ENCODE data around the gene SNX3. TPM values are rescaled to one million over a fixed set of nuclear protein-coding genes. Genes with fewer than 3 reads are reported as not detected.

The SNX3 gene
- total RNA-seq, 4 donors from 2014 or later: 96.5 to 155 (median 107) TPM

- H3K27me3 ChIP-seq: peaks cover 14 to 100% (median 40%) of the 10 kb centered on the region in 4 donors
- intact Hi-C loops (cut with DNase I): no loop called here
- no peak for DNase-seq
Measured at GRCh38 chr6:108174371-108175175, 86.3 kb downstream of the SNX3 start.

GRCh38 chr6:108171918-108172516 is 88.8 kb downstream of the SNX3 start:
- Histone ChIP-seq H3K27ac (no peak overlapping the region), H3K4me1 (peaks cover 35 to 68% (median 36%) of the 10 kb centered on the region in 3 donors), H3K4me3 (no peak overlapping the region), H3K9me3 (no peaks in the 10 kb centered on the region), H3K36me3 (no peaks in the 10 kb centered on the region), H3K27me3 (peaks cover 26 to 100% (median 60%) of the 10 kb centered on the region in 4 donors)
- intact Hi-C loops (cut with DNase I): no loop called here
- TF ChIP-seq, protein P1, sequence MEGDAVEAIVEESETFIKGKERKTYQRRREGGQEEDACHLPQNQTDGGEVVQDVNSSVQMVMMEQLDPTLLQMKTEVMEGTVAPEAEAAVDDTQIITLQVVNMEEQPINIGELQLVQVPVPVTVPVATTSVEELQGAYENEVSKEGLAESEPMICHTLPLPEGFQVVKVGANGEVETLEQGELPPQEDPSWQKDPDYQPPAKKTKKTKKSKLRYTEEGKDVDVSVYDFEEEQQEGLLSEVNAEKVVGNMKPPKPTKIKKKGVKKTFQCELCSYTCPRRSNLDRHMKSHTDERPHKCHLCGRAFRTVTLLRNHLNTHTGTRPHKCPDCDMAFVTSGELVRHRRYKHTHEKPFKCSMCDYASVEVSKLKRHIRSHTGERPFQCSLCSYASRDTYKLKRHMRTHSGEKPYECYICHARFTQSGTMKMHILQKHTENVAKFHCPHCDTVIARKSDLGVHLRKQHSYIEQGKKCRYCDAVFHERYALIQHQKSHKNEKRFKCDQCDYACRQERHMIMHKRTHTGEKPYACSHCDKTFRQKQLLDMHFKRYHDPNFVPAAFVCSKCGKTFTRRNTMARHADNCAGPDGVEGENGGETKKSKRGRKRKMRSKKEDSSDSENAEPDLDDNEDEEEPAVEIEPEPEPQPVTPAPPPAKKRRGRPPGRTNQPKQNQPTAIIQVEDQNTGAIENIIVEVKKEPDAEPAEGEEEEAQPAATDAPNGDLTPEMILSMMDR (IDR thresholded peaks at IDR 0.05): no peak
- no peak for TF ChIP-seq POLR2A (IDR thresholded peaks at IDR 0.05)
- DNase-seq: no peak
- WGBS, 2 donors: 67% methylated on average over 1 to 2 of the region's 3 CpGs

More at GRCh38 chr6:108174371-108175175, 86.3 kb downstream of the SNX3 start:
- H3K4me3 ChIP-seq: peak overlapping the region in 1 of 4 donors; percentile 64
- TF ChIP-seq, protein P1 (IDR thresholded peaks at IDR 0.05): no peak
- TF ChIP-seq POLR2A (IDR thresholded peaks at IDR 0.05): no peak
- peaks cover 17 to 43% (median 20%) of the 10 kb centered on the region in 3 donors for H3K4me1 ChIP-seq
- H3K36me3 ChIP-seq: no peaks in the 10 kb centered on the region
- H3K9me3 ChIP-seq: no peaks in the 10 kb centered on the region
- WGBS, 2 donors: 39 to 40% methylated on average over 28 to 31 of the region's 43 CpGs
- no peak overlapping the region for H3K27ac ChIP-seq

DNA sequence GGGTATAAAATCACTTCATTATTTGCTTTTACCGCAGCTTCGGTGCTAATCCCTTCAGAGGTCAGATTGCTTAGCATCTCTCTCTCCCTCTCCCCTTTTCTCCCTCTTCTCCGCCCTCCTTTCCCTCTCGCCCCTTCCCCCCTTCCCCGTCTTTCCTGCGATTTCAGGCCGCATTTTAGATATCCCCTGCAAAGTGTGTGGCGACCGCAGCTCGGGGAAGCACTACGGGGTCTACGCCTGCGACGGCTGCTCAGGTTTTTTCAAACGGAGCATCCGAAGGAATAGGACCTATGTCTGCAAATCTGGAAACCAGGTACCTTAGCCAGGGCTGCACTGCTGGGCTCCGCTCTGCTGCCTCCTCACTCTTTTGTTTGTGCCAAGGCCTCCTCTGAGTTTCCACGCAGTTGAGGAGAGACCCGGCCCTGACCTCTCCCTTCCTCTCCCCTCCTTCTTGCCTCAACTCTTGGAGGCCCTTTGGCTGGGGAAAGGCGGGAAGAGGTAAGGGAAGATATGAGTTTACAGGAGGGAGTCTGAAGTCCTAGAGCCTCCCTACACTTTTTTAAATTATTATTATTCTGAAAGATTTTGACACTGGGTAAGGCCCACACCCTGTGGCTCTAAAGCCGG is 89.4 kb downstream of the SNX3 start:
- no peak for DNase-seq
- intact Hi-C loops (cut with DNase I): no loop called here
- TF ChIP-seq, protein P1 (IDR thresholded peaks at IDR 0.05): no peak
- no peak for TF ChIP-seq POLR2A (IDR thresholded peaks at IDR 0.05)
- WGBS, 2 donors: 43 to 56% methylated on average over 18 to 19 of the region's 21 CpGs
- H3K36me3 ChIP-seq: no peaks in the 10 kb centered on the region
- peaks cover 37 to 71% (median 41%) of the 10 kb centered on the region in 3 donors for H3K4me1 ChIP-seq
- peaks cover 28 to 100% (median 61%) of the 10 kb centered on the region in 4 donors for H3K27me3 ChIP-seq
- H3K9me3 ChIP-seq: no peaks in the 10 kb centered on the region
- H3K27ac ChIP-seq: no peak overlapping the region
- no peak overlapping the region for H3K4me3 ChIP-seq

- no peak for DNase-seq
- Histone ChIP-seq H3K4me1 (peaks cover 37 to 71% (median 39%) of the 10 kb centered on the region in 3 donors), H3K27ac (no peak overlapping the region), H3K9me3 (no peaks in the 10 kb centered on the region), H3K36me3 (no peaks in the 10 kb centered on the region), H3K4me3 (no peak overlapping the region), H3K27me3 (peaks cover 35 to 100% (median 63%) of the 10 kb centered on the region in 4 donors)
- TF ChIP-seq POLR2A (IDR thresholded peaks at IDR 0.05): no peak
- TF ChIP-seq, protein P1 (IDR thresholded peaks at IDR 0.05): no peak
- intact Hi-C loops (cut with DNase I): no loop called here
- 37 to 48% methylated on average over 30 of the region's 31 CpGs for WGBS, 2 donors
Measured at GRCh38 chr6:108170332-108171290, 90.2 kb downstream of the SNX3 start.

All from esophagus squamous epithelium (tissue), 5 donors.